K562 (cell line): Measurements from ENCODE around the gene CD74. TPM values are rescaled to one million over a fixed set of nuclear protein-coding genes. Genes with fewer than 3 reads are reported as not detected.

Source experiments
- CHD4 ChIP-seq: fragments of 200-600 bp; sonication (generic); IDR thresholded peaks from 3 replicates; pipeline ENCODE4 v1.6.1; 2012; ENCODE audit warnings: low read depth, mild to moderate bottlenecking, mixed read lengths, low read length, inconsistent platforms; ENCODE audit not compliant: insufficient read depth, insufficient replicate concordance, poor library complexity, severe bottlenecking
- EP300 ChIP-seq: IDR thresholded peaks from 2 replicates; pipeline ENCODE4 v1.6.1; 2012; ENCODE audit warnings: low read length, improper control_type of control experiment
- SMAD3 ChIP-seq: fragments of 450-650 bp; formaldehyde crosslinking; conservative IDR thresholded peaks from 2 replicates; pipeline ENCODE4 v1.4.0; 2020; ENCODE audit warnings: mild to moderate bottlenecking
- SRSF7 ChIP-seq: fragments of 200-400 bp; formaldehyde crosslinking; optimal IDR thresholded peaks from 2 replicates; pipeline ENCODE3; 2017; ENCODE audit warnings: mild to moderate bottlenecking, low read depth, low read length
- SRSF9 ChIP-seq: fragments of 200-400 bp; formaldehyde crosslinking; IDR thresholded peaks from 2 replicates; pipeline ENCODE4 v1.6.1; 2017; ENCODE audit warnings: low read depth, low read length, borderline replicate concordance
- TEAD2 ChIP-seq: fragments of 450-650 bp; IDR thresholded peaks from 2 replicates; pipeline ENCODE4 v1.6.1; 2016; ENCODE audit warnings: missing genetic modification characterization, control low read depth, missing compliant biosample characterization
- TEAD4 ChIP-seq, 2 experiments: sonication (generic) in 1 of 2; formaldehyde crosslinking in 1 of 2; IDR thresholded peaks; 2 replicates each; pipeline versions ENCODE4 v1.6.1 to v1.8.0; 2012 to 2022; ENCODE audit warnings: borderline replicate concordance in 1 of 2, inconsistent platforms in 1 of 2, low read length in 1 of 2, mild to moderate bottlenecking in 1 of 2, missing genetic modification reagents in 1 of 2
- ZNF140 ChIP-seq: fragments of 250-450 bp; sonication (Bioruptor Pico); IDR thresholded peaks from 2 replicates; pipeline ENCODE4 v1.8.0; 2021; ENCODE audit warnings: moderate library complexity, mild to moderate bottlenecking, inconsistent platforms
- ZNF316 ChIP-seq: fragments of 450-650 bp; IDR thresholded peaks from 2 replicates; pipeline ENCODE4 v1.6.1; 2016
- polyA plus RNA-seq, 8 experiments: library from polyadenylated mRNA; depleted of rRNA in 4 of 8; stranded (reverse) in 5 of 8; unstranded in 3 of 8; fragments of >200 nt; fragmentation: Nextera tagmentation in 2 of 8; fragmentation: Illumina TruSeq in 1 of 8; extraction: Ambion mirVana in 2 of 8; extraction: Trizol in 1 of 8; gene quantifications; 2 replicates each; pipeline versions ENCODE4 v1.2.1 to v1.2.3, GENCODE V29; 2011 to 2014; ENCODE audit warnings: inconsistent platforms in 1 of 8, missing spikeins in 1 of 8
- total RNA-seq, 7 experiments: library from RNA; depleted of rRNA in 6 of 7; stranded (reverse); fragments of >200 nt in 6 of 7; fragmentation: Illumina TruSeq in 2 of 7; extraction: Trizol in 2 of 7; gene quantifications; 2 replicates each; pipeline versions ENCODE4 v1.2.1 to v1.2.3, GENCODE V29; 2011 to 2021; ENCODE audit warnings: low replicate concordance in 1 of 7
- TF ChIP-seq, protein P1 (sequence below): sonication (generic); formaldehyde crosslinking; IDR thresholded peaks from 2 replicates; pipeline ENCODE4 v1.8.0; 2022; ENCODE audit warnings: missing genetic modification reagents, mild to moderate bottlenecking, borderline replicate concordance
- TF ChIP-seq, protein P2 (sequence below): sonication (generic); formaldehyde crosslinking; IDR thresholded peaks from 2 replicates; pipeline ENCODE4 v1.8.0; 2023; ENCODE audit warnings: missing genetic modification reagents, mild to moderate bottlenecking, borderline replicate concordance
- TF ChIP-seq, protein P3 (sequence below), 2 experiments: IDR thresholded peaks; 2 replicates each; pipeline ENCODE4 v1.6.1; 2012; ENCODE audit warnings: improper control_type of control experiment in 2 of 2, low read depth in 2 of 2, low read length in 2 of 2, borderline replicate concordance in 1 of 2

Gene CD74
- total and polyA plus RNA-seq, 9 of the 15 experiments (the other 6 are each of a cell fraction or from before 2014, with no cell fraction given), result 0.07 to 4.8 (median 0.32) TPM

DNA sequence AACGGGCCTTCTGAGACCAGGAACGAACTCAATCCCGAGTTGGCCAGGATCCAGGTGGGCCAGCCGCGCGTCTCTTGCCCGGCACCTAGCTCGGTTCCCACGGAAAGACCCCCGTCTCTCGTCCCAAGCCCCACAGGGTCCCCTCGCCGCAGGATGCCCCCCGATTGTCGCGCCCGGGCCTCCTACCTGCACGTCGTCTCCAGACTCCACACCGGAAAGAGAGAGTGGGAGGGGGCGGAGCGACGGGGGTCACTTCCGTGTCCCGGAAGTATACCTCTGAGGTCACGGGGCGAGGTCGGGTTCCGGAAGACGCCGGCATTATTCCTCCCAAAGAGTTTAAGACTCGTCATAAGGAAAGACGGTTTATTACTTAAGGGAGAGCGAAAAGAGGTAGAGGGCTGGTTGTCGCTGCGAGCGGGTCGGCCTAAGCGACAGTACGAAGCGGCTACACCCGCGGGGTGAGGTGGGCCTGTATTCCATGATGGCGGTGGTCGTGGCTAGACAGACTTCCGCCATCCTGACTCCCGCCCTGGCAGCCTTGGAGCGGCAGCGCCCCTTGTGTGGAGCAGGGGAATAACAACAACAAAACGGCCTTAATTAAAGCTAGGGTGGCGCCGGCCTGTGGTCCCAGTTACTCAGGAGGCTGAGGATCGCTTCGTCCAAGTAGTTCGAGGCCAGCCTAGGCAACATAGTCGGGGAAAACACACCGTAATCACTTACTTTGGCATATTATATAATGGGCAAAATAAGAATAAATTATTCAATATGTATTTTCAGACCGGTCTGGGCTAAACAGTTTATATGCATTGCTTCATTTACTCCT, 37.0 kb upstream of the CD74 start, which contains the start of gene RPS14 (continued):
- TF ChIP-seq, protein P1, sequence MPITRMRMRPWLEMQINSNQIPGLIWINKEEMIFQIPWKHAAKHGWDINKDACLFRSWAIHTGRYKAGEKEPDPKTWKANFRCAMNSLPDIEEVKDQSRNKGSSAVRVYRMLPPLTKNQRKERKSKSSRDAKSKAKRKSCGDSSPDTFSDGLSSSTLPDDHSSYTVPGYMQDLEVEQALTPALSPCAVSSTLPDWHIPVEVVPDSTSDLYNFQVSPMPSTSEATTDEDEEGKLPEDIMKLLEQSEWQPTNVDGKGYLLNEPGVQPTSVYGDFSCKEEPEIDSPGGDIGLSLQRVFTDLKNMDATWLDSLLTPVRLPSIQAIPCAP, result peak; percentile 78; the same call in 1 of the 2 replicates
- no peak for TF ChIP-seq SRSF9
- TF ChIP-seq, protein P2, sequence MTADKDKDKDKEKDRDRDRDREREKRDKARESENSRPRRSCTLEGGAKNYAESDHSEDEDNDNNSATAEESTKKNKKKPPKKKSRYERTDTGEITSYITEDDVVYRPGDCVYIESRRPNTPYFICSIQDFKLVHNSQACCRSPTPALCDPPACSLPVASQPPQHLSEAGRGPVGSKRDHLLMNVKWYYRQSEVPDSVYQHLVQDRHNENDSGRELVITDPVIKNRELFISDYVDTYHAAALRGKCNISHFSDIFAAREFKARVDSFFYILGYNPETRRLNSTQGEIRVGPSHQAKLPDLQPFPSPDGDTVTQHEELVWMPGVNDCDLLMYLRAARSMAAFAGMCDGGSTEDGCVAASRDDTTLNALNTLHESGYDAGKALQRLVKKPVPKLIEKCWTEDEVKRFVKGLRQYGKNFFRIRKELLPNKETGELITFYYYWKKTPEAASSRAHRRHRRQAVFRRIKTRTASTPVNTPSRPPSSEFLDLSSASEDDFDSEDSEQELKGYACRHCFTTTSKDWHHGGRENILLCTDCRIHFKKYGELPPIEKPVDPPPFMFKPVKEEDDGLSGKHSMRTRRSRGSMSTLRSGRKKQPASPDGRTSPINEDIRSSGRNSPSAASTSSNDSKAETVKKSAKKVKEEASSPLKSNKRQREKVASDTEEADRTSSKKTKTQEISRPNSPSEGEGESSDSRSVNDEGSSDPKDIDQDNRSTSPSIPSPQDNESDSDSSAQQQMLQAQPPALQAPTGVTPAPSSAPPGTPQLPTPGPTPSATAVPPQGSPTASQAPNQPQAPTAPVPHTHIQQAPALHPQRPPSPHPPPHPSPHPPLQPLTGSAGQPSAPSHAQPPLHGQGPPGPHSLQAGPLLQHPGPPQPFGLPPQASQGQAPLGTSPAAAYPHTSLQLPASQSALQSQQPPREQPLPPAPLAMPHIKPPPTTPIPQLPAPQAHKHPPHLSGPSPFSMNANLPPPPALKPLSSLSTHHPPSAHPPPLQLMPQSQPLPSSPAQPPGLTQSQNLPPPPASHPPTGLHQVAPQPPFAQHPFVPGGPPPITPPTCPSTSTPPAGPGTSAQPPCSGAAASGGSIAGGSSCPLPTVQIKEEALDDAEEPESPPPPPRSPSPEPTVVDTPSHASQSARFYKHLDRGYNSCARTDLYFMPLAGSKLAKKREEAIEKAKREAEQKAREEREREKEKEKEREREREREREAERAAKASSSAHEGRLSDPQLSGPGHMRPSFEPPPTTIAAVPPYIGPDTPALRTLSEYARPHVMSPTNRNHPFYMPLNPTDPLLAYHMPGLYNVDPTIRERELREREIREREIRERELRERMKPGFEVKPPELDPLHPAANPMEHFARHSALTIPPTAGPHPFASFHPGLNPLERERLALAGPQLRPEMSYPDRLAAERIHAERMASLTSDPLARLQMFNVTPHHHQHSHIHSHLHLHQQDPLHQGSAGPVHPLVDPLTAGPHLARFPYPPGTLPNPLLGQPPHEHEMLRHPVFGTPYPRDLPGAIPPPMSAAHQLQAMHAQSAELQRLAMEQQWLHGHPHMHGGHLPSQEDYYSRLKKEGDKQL, result no peak
- no peak for TF ChIP-seq SRSF7
- no peak for TF ChIP-seq TEAD4 (IDR thresholded peaks at IDR 0.05; ENCODE audit: low read length)
- TF ChIP-seq TEAD4 (CRISPR knock-in tag; IDR thresholded peaks at IDR 0.05; ENCODE audit: borderline replicate concordance), result no peak
- no peak for TF ChIP-seq ZNF140 (CRISPR knock-in tag)
- no peak for TF ChIP-seq CHD4
- 0 out of 2 replicates have a peak, but pooled peaks have one; percentile 7 for TF ChIP-seq ZNF316
- TF ChIP-seq, protein P3, sequence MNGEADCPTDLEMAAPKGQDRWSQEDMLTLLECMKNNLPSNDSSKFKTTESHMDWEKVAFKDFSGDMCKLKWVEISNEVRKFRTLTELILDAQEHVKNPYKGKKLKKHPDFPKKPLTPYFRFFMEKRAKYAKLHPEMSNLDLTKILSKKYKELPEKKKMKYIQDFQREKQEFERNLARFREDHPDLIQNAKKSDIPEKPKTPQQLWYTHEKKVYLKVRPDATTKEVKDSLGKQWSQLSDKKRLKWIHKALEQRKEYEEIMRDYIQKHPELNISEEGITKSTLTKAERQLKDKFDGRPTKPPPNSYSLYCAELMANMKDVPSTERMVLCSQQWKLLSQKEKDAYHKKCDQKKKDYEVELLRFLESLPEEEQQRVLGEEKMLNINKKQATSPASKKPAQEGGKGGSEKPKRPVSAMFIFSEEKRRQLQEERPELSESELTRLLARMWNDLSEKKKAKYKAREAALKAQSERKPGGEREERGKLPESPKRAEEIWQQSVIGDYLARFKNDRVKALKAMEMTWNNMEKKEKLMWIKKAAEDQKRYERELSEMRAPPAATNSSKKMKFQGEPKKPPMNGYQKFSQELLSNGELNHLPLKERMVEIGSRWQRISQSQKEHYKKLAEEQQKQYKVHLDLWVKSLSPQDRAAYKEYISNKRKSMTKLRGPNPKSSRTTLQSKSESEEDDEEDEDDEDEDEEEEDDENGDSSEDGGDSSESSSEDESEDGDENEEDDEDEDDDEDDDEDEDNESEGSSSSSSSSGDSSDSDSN (IDR thresholded peaks at IDR 0.05; ENCODE audit: borderline replicate concordance in 1 of 2, low read depth in 2 of 2, low read length in 2 of 2), result no peak
- TF ChIP-seq SMAD3 (CRISPR knock-in tag), result no peak
- TF ChIP-seq EP300, result 0 out of 2 replicates have a peak, but pooled peaks have one; percentile 20
- TF ChIP-seq TEAD2 (tag), result no peak
